Fibroblast of pulmonary artery (primary cell): ENCODE measurements around the gene FRMD4A.
"Not testable (repeated sequence)": the region's sequence is repeated elsewhere in the genome, so short reads cannot be mapped to it uniquely, and the experiment has no call there.

ENCODE experiments used
- DNase-seq: peaks from one replicate; pipeline ENCODE4 v3.0.0-alpha.2; 2010; ENCODE audit warnings: low read depth
- H3K4me3 ChIP-seq: replicated peaks from 2 replicates; pipeline ENCODE4 v1.5.1; 2011; ENCODE audit warnings: low read depth, mild to moderate bottlenecking, control low read depth, low read length, moderate library complexity
- CTCF ChIP-seq: IDR thresholded peaks from 2 replicates; pipeline ENCODE4 v1.5.1; 2011; ENCODE audit warnings: mild to moderate bottlenecking, control low read depth, low read length, inconsistent platforms; ENCODE audit errors: missing control alignments

FRMD4A gene

GRCh38 chr10:14244801-14245211 lies 85.9 kb downstream of the FRMD4A start:
- H3K4me3 ChIP-seq = no peak overlapping the region
- no peak for TF ChIP-seq CTCF
- peak; percentile 24 for DNase-seq

GRCh38 chr10:14244147-14244546 lies 86.6 kb downstream of the FRMD4A start:
- peak; percentile 4 for TF ChIP-seq CTCF
- no peak overlapping the region for H3K4me3 ChIP-seq
- DNase-seq = no peak

GRCh38 chr10:14243221-14243620 lies 87.5 kb downstream of the FRMD4A start:
- H3K4me3 ChIP-seq = no peak overlapping the region
- TF ChIP-seq CTCF = no peak

GRCh38 chr10:14241196-14241595 lies 89.5 kb downstream of the FRMD4A start:
- DNase-seq = no peak
- TF ChIP-seq CTCF = no peak
- no peak overlapping the region for H3K4me3 ChIP-seq

More at GRCh38 chr10:14243221-14243620, 87.5 kb downstream of the FRMD4A start:
- DNase-seq = no peak

- TF ChIP-seq CTCF = no peak
- DNase-seq = peak; percentile 15
Observed at GRCh38 chr10:14240253-14241189, 90.2 kb downstream of the FRMD4A start.

GRCh38 chr10:14238659-14239058 lies 92.1 kb downstream of the FRMD4A start:
- not testable (repeated sequence) for DNase-seq, H3K4me3 ChIP-seq

More at GRCh38 chr10:14240253-14241189, 90.2 kb downstream of the FRMD4A start:
- H3K4me3 ChIP-seq = no peak overlapping the region

GRCh38 chr10:14236341-14236740 lies 94.4 kb downstream of the FRMD4A start:
- H3K4me3 ChIP-seq = no peak overlapping the region
- no peak for TF ChIP-seq CTCF
- no peak for DNase-seq
